Brain pericyte (primary cell): ENCODE data around the gene NAT14.
"Not testable (repeated sequence)": the region's sequence is repeated elsewhere in the genome, so short reads cannot be mapped to it uniquely, and the experiment has no call there.

Experiments
- DNase-seq: peaks from one replicate; pipeline ENCODE4 v3.0.0-alpha.2; 2012; ENCODE audit warnings: low read depth, low spot score

NAT14 gene

GRCh38 chr19:55484593-55485438 is at the start of gene NAT14:
Gene NAT14, plus strand, starts transcription at chr19:55485188. Its CDS starts 521 bp downstream, at chr19:55485709.
- DNase-seq: no peak

- no peak for DNase-seq
Measured at GRCh38 chr19:55436847-55437246, 48.1 kb upstream of the NAT14 start.

- no peak for DNase-seq
Measured at GRCh38 chr19:55437410-55437809, 47.6 kb upstream of the NAT14 start.

- DNase-seq: no peak
Measured at GRCh38 chr19:55439052-55439451, 45.9 kb upstream of the NAT14 start.

- no peak for DNase-seq
Measured at GRCh38 chr19:55440411-55441105, 44.4 kb upstream of the NAT14 start.

GRCh38 chr19:55441319-55441691 is 43.7 kb upstream of the NAT14 start:
- no peak for DNase-seq

GRCh38 chr19:55441692-55442321 is 43.2 kb upstream of the NAT14 start:
- no peak for DNase-seq

GRCh38 chr19:55442372-55442961 is 42.5 kb upstream of the NAT14 start:
- no peak for DNase-seq

GRCh38 chr19:55443045-55443823 is 41.8 kb upstream of the NAT14 start, which contains the start of gene SHISA7:
Gene SHISA7, minus strand, starts transcription at chr19:55443300. Its CDS starts 437 bp downstream, at chr19:55442863.
- DNase-seq: no peak

GRCh38 chr19:55443824-55444480 is 41.0 kb upstream of the NAT14 start:
- no peak for DNase-seq

- DNase-seq: no peak
Measured at GRCh38 chr19:55444646-55445045, 40.3 kb upstream of the NAT14 start.

- no peak for DNase-seq
Measured at GRCh38 chr19:55446060-55446459, 38.9 kb upstream of the NAT14 start.

- no peak for DNase-seq
Measured at GRCh38 chr19:55447421-55448174, 37.4 kb upstream of the NAT14 start.

GRCh38 chr19:55448175-55448490 is 36.9 kb upstream of the NAT14 start:
- not testable (repeated sequence) for DNase-seq

- no peak for DNase-seq
Measured at GRCh38 chr19:55449469-55449868, 35.5 kb upstream of the NAT14 start.

GRCh38 chr19:55451163-55451964 is 33.6 kb upstream of the NAT14 start:
- DNase-seq: no peak

- DNase-seq: no peak
Measured at GRCh38 chr19:55451965-55452748, 32.8 kb upstream of the NAT14 start.

- DNase-seq: no peak
Measured at GRCh38 chr19:55452749-55453346, 32.1 kb upstream of the NAT14 start.
